ENCODE data around the gene USP9X. TPM values are rescaled to one million over a fixed set of nuclear protein-coding genes. Genes with fewer than 3 reads are reported as not detected.

The USP9X gene
- total RNA-seq: 80.4 and 89.2 TPM in 2 replicates
- long read RNA-seq, partial matches to known transcripts: 66 of 74 reads
- long read RNA-seq, other reads (novel, unspliced or antisense): 8 of 74 reads

GRCh38 chrX:41084893-41085511 lies at the start of gene USP9X:
TSS of gene USP9X (plus strand) at chrX:41085445. CDS start at chrX:41123629, 38,184 bp downstream.
- Mint-ChIP-seq H3K4me1 (ENCODE audit: unreplicated experiment) (peaks cover 19% of the 10 kb centered on the region), H3K4me3 (ENCODE audit: unreplicated experiment) (peak within 1 kb of the TSS; percentile 83), H3K27me3 (ENCODE audit: unreplicated experiment) (no peaks in the 10 kb centered on the region), H3K36me3 (ENCODE audit: unreplicated experiment) (peaks cover 3% of the 10 kb centered on the region), H3K9me3 (ENCODE audit: unreplicated experiment) (no peaks in the 10 kb centered on the region), H3K27ac (ENCODE audit: unreplicated experiment) (peak within 1 kb of the TSS; percentile 99)
- peak; percentile 96 for DNase-seq (ENCODE audit: extremely low spot score, unreplicated experiment)
- no peak for TF ChIP-seq CTCF (IDR thresholded peaks at IDR 0.05)

- no peak for TF ChIP-seq CTCF (IDR thresholded peaks at IDR 0.05)
Measured at GRCh38 chrX:41035582-41035981, 49.7 kb upstream of the USP9X start.

GRCh38 chrX:41036668-41037326 lies 48.4 kb upstream of the USP9X start:
- H3K27me3 Mint-ChIP-seq (ENCODE audit: unreplicated experiment): no peaks in the 10 kb centered on the region
- no peak overlapping the region for H3K27ac Mint-ChIP-seq (ENCODE audit: unreplicated experiment)
- H3K36me3 Mint-ChIP-seq (ENCODE audit: unreplicated experiment): no peaks in the 10 kb centered on the region
- H3K9me3 Mint-ChIP-seq (ENCODE audit: unreplicated experiment): no peaks in the 10 kb centered on the region
- no peaks in the 10 kb centered on the region for H3K4me1 Mint-ChIP-seq (ENCODE audit: unreplicated experiment)
- DNase-seq (ENCODE audit: extremely low spot score, unreplicated experiment): peak; percentile 62
- TF ChIP-seq CTCF (IDR thresholded peaks at IDR 0.05): no peak
- H3K4me3 Mint-ChIP-seq (ENCODE audit: unreplicated experiment): no peak overlapping the region

More at GRCh38 chrX:41035582-41035981, 49.7 kb upstream of the USP9X start:
- Mint-ChIP-seq H3K27ac (ENCODE audit: unreplicated experiment) (no peak overlapping the region), H3K27me3 (ENCODE audit: unreplicated experiment) (no peaks in the 10 kb centered on the region), H3K4me3 (ENCODE audit: unreplicated experiment) (no peak overlapping the region), H3K9me3 (ENCODE audit: unreplicated experiment) (no peaks in the 10 kb centered on the region), H3K4me1 (ENCODE audit: unreplicated experiment) (no peaks in the 10 kb centered on the region), H3K36me3 (ENCODE audit: unreplicated experiment) (no peaks in the 10 kb centered on the region)
- DNase-seq (ENCODE audit: extremely low spot score, unreplicated experiment): no peak

- Mint-ChIP-seq H3K36me3 (ENCODE audit: unreplicated experiment) (no peaks in the 10 kb centered on the region), H3K27me3 (ENCODE audit: unreplicated experiment) (no peaks in the 10 kb centered on the region)
Measured at GRCh38 chrX:41043196-41043595, 42.0 kb upstream of the USP9X start.

More at GRCh38 chrX:41043196-41043595, 42.0 kb upstream of the USP9X start:
- DNase-seq (ENCODE audit: extremely low spot score, unreplicated experiment): no peak
- Mint-ChIP-seq H3K4me3 (ENCODE audit: unreplicated experiment) (no peak overlapping the region), H3K9me3 (ENCODE audit: unreplicated experiment) (no peaks in the 10 kb centered on the region), H3K4me1 (ENCODE audit: unreplicated experiment) (no peaks in the 10 kb centered on the region), H3K27ac (ENCODE audit: unreplicated experiment) (no peak overlapping the region)
- TF ChIP-seq CTCF (IDR thresholded peaks at IDR 0.05): no peak

Measured in osteocyte (in vitro differentiated cells).